Neural progenitor cell (in vitro differentiated cells): ENCODE results near the gene ATP5IF1.

Experiments used
- EZH2 ChIP-seq: fragments of 200-600 bp; sonication (generic); IDR thresholded peaks from 2 replicates; pipeline ENCODE4 v1.6.1; 2017; ENCODE audit warnings: antibody characterized with exemption, mild to moderate bottlenecking, moderate library complexity
- EZH2phosphoT487 ChIP-seq: fragments of 200-600 bp; sonication (generic); IDR thresholded peaks from 2 replicates; pipeline ENCODE4 v1.6.1; 2017; ENCODE audit warnings: antibody characterized with exemption
- TF ChIP-seq, protein P1 (sequence below): fragments of 200-600 bp; sonication (generic); IDR thresholded peaks from 2 replicates; pipeline ENCODE4 v1.5.1; 2017; ENCODE audit warnings: antibody characterized with exemption, mild to moderate bottlenecking

DNA sequence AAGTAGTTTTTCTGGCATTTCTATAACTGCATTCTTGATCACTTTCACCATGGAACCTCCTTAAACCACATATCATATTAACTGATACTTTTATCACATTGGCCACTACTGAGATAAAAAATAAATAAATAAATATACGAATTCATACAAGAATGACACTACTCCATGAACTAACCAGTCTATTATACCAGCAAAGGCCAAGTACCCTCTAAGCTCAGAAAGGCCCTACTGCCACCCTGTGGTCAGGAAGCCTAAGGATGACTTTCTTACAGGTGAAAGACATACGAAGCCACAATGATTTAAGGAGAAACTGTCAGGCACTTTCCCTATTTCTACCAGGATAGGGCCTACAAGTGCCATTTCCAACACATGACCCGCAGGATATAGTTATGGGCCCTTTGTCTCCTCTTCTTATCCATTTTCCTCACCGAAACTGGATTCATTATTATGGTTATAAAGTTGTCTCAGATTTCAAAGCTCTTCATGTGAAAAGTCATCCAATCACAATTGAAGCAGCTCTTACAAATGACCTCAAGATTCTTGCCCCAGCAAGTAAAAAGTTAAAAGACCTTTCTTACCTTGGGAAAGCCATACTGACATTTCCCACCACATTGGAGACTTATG, 27.0 kb upstream of the ATP5IF1 start:
- TF ChIP-seq, protein P1, sequence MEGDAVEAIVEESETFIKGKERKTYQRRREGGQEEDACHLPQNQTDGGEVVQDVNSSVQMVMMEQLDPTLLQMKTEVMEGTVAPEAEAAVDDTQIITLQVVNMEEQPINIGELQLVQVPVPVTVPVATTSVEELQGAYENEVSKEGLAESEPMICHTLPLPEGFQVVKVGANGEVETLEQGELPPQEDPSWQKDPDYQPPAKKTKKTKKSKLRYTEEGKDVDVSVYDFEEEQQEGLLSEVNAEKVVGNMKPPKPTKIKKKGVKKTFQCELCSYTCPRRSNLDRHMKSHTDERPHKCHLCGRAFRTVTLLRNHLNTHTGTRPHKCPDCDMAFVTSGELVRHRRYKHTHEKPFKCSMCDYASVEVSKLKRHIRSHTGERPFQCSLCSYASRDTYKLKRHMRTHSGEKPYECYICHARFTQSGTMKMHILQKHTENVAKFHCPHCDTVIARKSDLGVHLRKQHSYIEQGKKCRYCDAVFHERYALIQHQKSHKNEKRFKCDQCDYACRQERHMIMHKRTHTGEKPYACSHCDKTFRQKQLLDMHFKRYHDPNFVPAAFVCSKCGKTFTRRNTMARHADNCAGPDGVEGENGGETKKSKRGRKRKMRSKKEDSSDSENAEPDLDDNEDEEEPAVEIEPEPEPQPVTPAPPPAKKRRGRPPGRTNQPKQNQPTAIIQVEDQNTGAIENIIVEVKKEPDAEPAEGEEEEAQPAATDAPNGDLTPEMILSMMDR: peak; percentile 72
- TF ChIP-seq EZH2phosphoT487 (no peak), EZH2 (no peak)
